Effector memory CD4-positive, alpha-beta T cell (primary cell): ENCODE data around the gene GRK5.

Experiments used
- DNase-seq, 3 donors: peaks; one replicate each; pipeline ENCODE4 v3.0.0-alpha.2; 2020
- H3K27ac ChIP-seq: 2 replicates; pipeline ENCODE4 v1.7.0; 2013; ENCODE audit warnings: mild to moderate bottlenecking, low read length, moderate library complexity; ENCODE audit not compliant: insufficient read depth, poor library complexity, severe bottlenecking
- H3K27me3 ChIP-seq: replicated peaks from 2 replicates; pipeline ENCODE4 v1.7.0; 2013; ENCODE audit warnings: mild to moderate bottlenecking, low read length; ENCODE audit not compliant: insufficient read depth, control insufficient read depth, poor library complexity, severe bottlenecking
- H3K36me3 ChIP-seq: 2 replicates; pipeline ENCODE4 v1.7.0; 2013; ENCODE audit warnings: mild to moderate bottlenecking, low read length, moderate library complexity; ENCODE audit not compliant: control insufficient read depth, insufficient read depth
- H3K4me1 ChIP-seq: 2 replicates; pipeline ENCODE4 v1.7.0; 2013; ENCODE audit warnings: low read length, mild to moderate bottlenecking; ENCODE audit not compliant: control insufficient read depth, insufficient read depth, poor library complexity, severe bottlenecking
- H3K4me3 ChIP-seq: 2 replicates; pipeline ENCODE4 v1.7.0; 2013; ENCODE audit warnings: low read length, low read depth, mild to moderate bottlenecking; ENCODE audit not compliant: insufficient read depth, poor library complexity, severe bottlenecking
- H3K9me3 ChIP-seq: 2 replicates; pipeline ENCODE4 v1.7.0; 2013; ENCODE audit warnings: mild to moderate bottlenecking, low read length, moderate library complexity; ENCODE audit not compliant: control insufficient read depth

Gene GRK5

DNA sequence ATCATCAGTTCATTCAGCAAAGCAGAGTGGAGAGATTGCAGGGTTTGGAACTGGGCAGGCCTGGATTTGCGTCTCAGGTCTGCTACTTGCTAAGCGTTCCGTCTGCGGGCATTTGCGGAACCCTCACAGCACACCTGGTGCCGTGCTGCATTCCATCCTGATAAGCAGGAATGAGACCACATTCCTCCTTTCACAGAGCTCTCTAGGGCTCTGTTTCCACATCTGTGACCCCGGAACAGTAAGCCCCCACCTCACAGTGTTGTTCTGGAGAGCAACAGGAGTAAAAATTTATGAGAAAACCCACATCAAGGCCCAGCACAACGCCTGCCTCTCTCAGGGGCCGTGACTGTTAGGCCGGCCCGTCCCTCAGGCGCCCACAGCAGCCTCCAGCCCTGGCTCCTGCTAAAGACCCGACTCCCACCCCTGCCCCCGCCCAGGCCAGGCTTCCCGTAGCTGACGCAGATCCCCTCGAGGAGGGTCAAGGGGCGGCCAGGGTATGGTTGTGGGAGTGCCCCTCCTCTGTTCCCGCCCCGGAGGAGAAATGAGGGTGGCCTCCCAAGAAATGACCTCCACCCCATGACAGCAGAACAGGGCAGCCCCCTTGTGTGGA is 206.2 kb downstream of the GRK5 start:
- Histone ChIP-seq H3K27me3 (no peaks in the 10 kb centered on the region), H3K4me3 (no peak overlapping the region), H3K4me1 (no peaks in the 10 kb centered on the region), H3K9me3 (no peaks in the 10 kb centered on the region), H3K36me3 (no peaks in the 10 kb centered on the region), H3K27ac (no peak overlapping the region)
- no peak for DNase-seq

GRCh38 chr10:119414081-119414611 is 206.8 kb downstream of the GRK5 start:
- no peaks in the 10 kb centered on the region for H3K4me1 ChIP-seq
- no peaks in the 10 kb centered on the region for H3K36me3 ChIP-seq
- DNase-seq, result no peak
- no peak overlapping the region for H3K27ac ChIP-seq
- no peaks in the 10 kb centered on the region for H3K9me3 ChIP-seq
- H3K4me3 ChIP-seq, result no peak overlapping the region
- no peaks in the 10 kb centered on the region for H3K27me3 ChIP-seq

GRCh38 chr10:119415121-119415520 is 207.8 kb downstream of the GRK5 start:
- Histone ChIP-seq H3K36me3 (no peaks in the 10 kb centered on the region), H3K27me3 (no peaks in the 10 kb centered on the region), H3K4me3 (no peak overlapping the region), H3K9me3 (no peaks in the 10 kb centered on the region), H3K27ac (no peak overlapping the region), H3K4me1 (no peaks in the 10 kb centered on the region)
- no peak for DNase-seq

GRCh38 chr10:119415536-119416503 is 208.4 kb downstream of the GRK5 start:
- no peaks in the 10 kb centered on the region for H3K27me3 ChIP-seq
- H3K9me3 ChIP-seq, result no peaks in the 10 kb centered on the region
- no peaks in the 10 kb centered on the region for H3K36me3 ChIP-seq
- H3K4me3 ChIP-seq, result no peak overlapping the region
- DNase-seq, result no peak
- H3K4me1 ChIP-seq, result no peaks in the 10 kb centered on the region
- H3K27ac ChIP-seq, result no peak overlapping the region

- H3K4me1 ChIP-seq, result no peaks in the 10 kb centered on the region
- no peaks in the 10 kb centered on the region for H3K27me3 ChIP-seq
- H3K9me3 ChIP-seq, result no peaks in the 10 kb centered on the region
- no peak overlapping the region for H3K27ac ChIP-seq
- peak; percentile 33 to 39 (median 34) for DNase-seq
- no peaks in the 10 kb centered on the region for H3K36me3 ChIP-seq
- no peak overlapping the region for H3K4me3 ChIP-seq
Observed at GRCh38 chr10:119416855-119417254, 209.5 kb downstream of the GRK5 start.

- no peaks in the 10 kb centered on the region for H3K4me1 ChIP-seq
- no peaks in the 10 kb centered on the region for H3K36me3 ChIP-seq
- H3K4me3 ChIP-seq, result no peak overlapping the region
- no peaks in the 10 kb centered on the region for H3K27me3 ChIP-seq
- DNase-seq, result no peak
- no peak overlapping the region for H3K27ac ChIP-seq
- H3K9me3 ChIP-seq, result no peaks in the 10 kb centered on the region
Observed at GRCh38 chr10:119417852-119418251, 210.5 kb downstream of the GRK5 start.

DNA sequence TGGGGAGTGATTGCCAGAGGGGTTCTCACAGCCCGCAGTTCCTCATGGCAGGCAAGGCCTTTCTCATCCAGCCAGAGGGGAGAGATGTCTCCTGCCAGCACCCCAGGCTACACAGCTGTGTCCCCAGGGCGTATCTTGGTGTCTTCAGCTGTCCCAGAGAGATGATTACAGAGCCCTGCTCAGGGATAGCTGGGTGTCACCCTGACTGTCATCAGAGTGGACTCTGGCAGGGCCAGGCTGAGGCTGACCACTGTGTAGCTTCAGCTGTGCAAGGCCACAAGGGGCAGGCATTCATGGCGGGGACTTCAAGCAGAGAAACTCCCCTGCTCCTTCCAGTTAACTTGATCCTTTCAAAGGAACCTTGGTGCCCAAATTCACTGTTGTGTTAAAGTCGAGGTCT is 211.0 kb downstream of the GRK5 start:
- no peaks in the 10 kb centered on the region for H3K27me3 ChIP-seq
- H3K9me3 ChIP-seq, result no peaks in the 10 kb centered on the region
- DNase-seq, result no peak
- no peaks in the 10 kb centered on the region for H3K36me3 ChIP-seq
- no peaks in the 10 kb centered on the region for H3K4me1 ChIP-seq
- no peak overlapping the region for H3K4me3 ChIP-seq
- H3K27ac ChIP-seq, result no peak overlapping the region

- Histone ChIP-seq H3K4me3 (no peak overlapping the region), H3K27ac (no peak overlapping the region), H3K27me3 (no peaks in the 10 kb centered on the region), H3K9me3 (no peaks in the 10 kb centered on the region), H3K4me1 (no peaks in the 10 kb centered on the region), H3K36me3 (no peaks in the 10 kb centered on the region)
- no peak for DNase-seq
Observed at GRCh38 chr10:119419931-119420330, 212.6 kb downstream of the GRK5 start.

GRCh38 chr10:119420950-119421875 is 213.8 kb downstream of the GRK5 start:
- peaks cover 7% of the 10 kb centered on the region for H3K36me3 ChIP-seq
- H3K27ac ChIP-seq, result no peak overlapping the region
- no peaks in the 10 kb centered on the region for H3K27me3 ChIP-seq
- no peaks in the 10 kb centered on the region for H3K9me3 ChIP-seq
- H3K4me1 ChIP-seq, result no peaks in the 10 kb centered on the region
- no peak overlapping the region for H3K4me3 ChIP-seq
- DNase-seq, result no peak
